HepG2 (cell line): ENCODE measurements around the gene VPS26B. TPM values are rescaled to one million over a fixed set of nuclear protein-coding genes. Genes with fewer than 3 reads are reported as not detected.

ENCODE experiments used
- ATAC-seq: fragments of 200-7000 bp; cut with Tn5 transposase; 3 replicates; pipeline ENCODE4 v1.9.1; 2020; ENCODE audit warnings: mild to moderate bottlenecking, moderate library complexity
- BruUV-seq: library from RNA; stranded (reverse); fragments of 400-500 nt; replicated peaks from 2 replicates; lab custom pipeline; 2021; lab: Mats Ljungman, UMichigan
- CTCF ChIA-PET: fragments of 300-600 bp; formaldehyde crosslinking; extraction: SDS; loops from one replicate; lab custom pipeline; 2021; ENCODE audit warnings: low total read pairs, inconsistent platforms, low intra/inter-chr PET ratio; lab: Yijun Ruan, JAX
- POLR2A ChIA-PET: fragments of 350-600 bp; sonication (Branson Sonifier 250); formaldehyde crosslinking; loops from one replicate; lab custom pipeline; 2020; ENCODE audit warnings: antibody characterized with exemption, inconsistent platforms; lab: Yijun Ruan, JAX
- DNase-seq: peaks from one replicate; pipeline ENCODE4 v3.0.0-alpha.2; 2015; ENCODE audit warnings: low spot score
- FAIRE-seq: peaks from 3 replicates; lab custom pipeline; 2011; peaks lifted over from hg19 to GRCh38; lab: Jason Lieb, UNC
- H2AFZ ChIP-seq: one replicate; pipeline ENCODE4 v1.6.1; 2011; ENCODE audit warnings: low read length, inconsistent platforms
- H3K27ac ChIP-seq: fragments of 300-600 bp; 3 replicates; pipeline ENCODE4 v1.8.0; 2011; ENCODE audit warnings: mixed run types, mild to moderate bottlenecking, mixed read lengths, low read length, inconsistent platforms; ENCODE audit not compliant: insufficient read depth; ENCODE audit errors: extremely low read length
- H3K27me3 ChIP-seq, 2 experiments: fragments of 200-600 bp in 1 of 2; 2 replicates in 1 of 2; 3 replicates in 1 of 2; pipeline versions ENCODE4 v1.6.0 to v1.8.0; 2011; ENCODE audit warnings: low read length in 2 of 2, mild to moderate bottlenecking in 2 of 2, moderate library complexity in 2 of 2, inconsistent platforms in 1 of 2; ENCODE audit not compliant: insufficient read depth in 2 of 2, control insufficient read depth in 1 of 2
- H3K36me3 ChIP-seq, 2 experiments: fragments of 200-600 bp in 1 of 2; replicated peaks in 1 of 2; 2 replicates in 1 of 2; 3 replicates in 1 of 2; pipeline versions ENCODE4 v1.5.1 to v1.8.0; 2011; ENCODE audit warnings: low read length in 2 of 2, inconsistent platforms in 1 of 2; ENCODE audit not compliant: insufficient read depth in 2 of 2, control insufficient read depth in 1 of 2
- H3K4me1 ChIP-seq: 2 replicates; pipeline ENCODE4 v1.5.1; 2012; ENCODE audit warnings: low read length, inconsistent platforms; ENCODE audit not compliant: insufficient read depth
- H3K4me2 ChIP-seq: 2 replicates; pipeline ENCODE4 v1.6.0; 2011; ENCODE audit warnings: low read depth, low read length, inconsistent platforms
- H3K4me3 ChIP-seq, 3 experiments: fragments of 200-600 bp in 1 of 3; sonication (generic), shearing (Covaris generic) in 1 of 3; replicated peaks in 1 of 3; 2 replicates each; pipeline ENCODE4 v1.5.1; 2011 to 2016; ENCODE audit warnings: low read length in 3 of 3, inconsistent platforms in 2 of 3, low read depth in 2 of 3, mild to moderate bottlenecking in 2 of 3, control low read depth in 1 of 3, mixed read lengths in 1 of 3; ENCODE audit not compliant: insufficient read depth in 1 of 3
- H3K79me2 ChIP-seq: one replicate; pipeline ENCODE4 v1.6.1; 2011; ENCODE audit warnings: low read length, inconsistent platforms; ENCODE audit not compliant: insufficient read depth
- H3K9ac ChIP-seq: 2 replicates; pipeline ENCODE4 v1.6.0; 2011; ENCODE audit warnings: mild to moderate bottlenecking, low read depth, low read length, inconsistent platforms; ENCODE audit not compliant: insufficient read depth
- H3K9me3 ChIP-seq: 2 replicates; pipeline ENCODE4 v1.5.1; 2012; ENCODE audit warnings: mild to moderate bottlenecking, low read length
- H4K20me1 ChIP-seq: 2 replicates; pipeline ENCODE4 v1.6.0; 2011; ENCODE audit warnings: inconsistent platforms, mild to moderate bottlenecking, low read length, moderate library complexity; ENCODE audit not compliant: insufficient read depth
- MTA3 ChIP-seq: sonication (generic); formaldehyde crosslinking; IDR thresholded peaks from 2 replicates; pipeline ENCODE4 v1.4.0; 2020; ENCODE audit warnings: missing genetic modification reagents
- NBN ChIP-seq: fragments of 450-650 bp; conservative IDR thresholded peaks from 2 replicates; pipeline ENCODE4 v1.6.1; 2017
- NFATC3 ChIP-seq: sonication (generic); formaldehyde crosslinking; IDR thresholded peaks from 2 replicates; pipeline ENCODE4 v1.5.1; 2020; ENCODE audit warnings: mild to moderate bottlenecking, missing genetic modification reagents
- SMAD1 ChIP-seq: sonication (generic); formaldehyde crosslinking; IDR thresholded peaks from 2 replicates; pipeline ENCODE4 v1.4.0; 2020; ENCODE audit warnings: missing genetic modification reagents, low read depth, mild to moderate bottlenecking, borderline replicate concordance
- SMAD3 ChIP-seq: sonication (generic); formaldehyde crosslinking; IDR thresholded peaks from 2 replicates; pipeline ENCODE4 v1.4.0; 2020; ENCODE audit warnings: missing genetic modification reagents
- SRF ChIP-seq: IDR thresholded peaks from 2 replicates; pipeline ENCODE4 v1.6.1; 2011; ENCODE audit warnings: mild to moderate bottlenecking, low read depth, low read length, moderate library complexity
- ZBTB10 ChIP-seq: sonication (generic); formaldehyde crosslinking; IDR thresholded peaks from 2 replicates; pipeline ENCODE4 v1.4.0; 2020; ENCODE audit warnings: missing genetic modification reagents, borderline replicate concordance
- ZNF318 ChIP-seq: sonication (generic); formaldehyde crosslinking; IDR thresholded peaks from 2 replicates; pipeline ENCODE4 v1.4.0; 2020; ENCODE audit warnings: mild to moderate bottlenecking, missing genetic modification reagents
- ZNF350 ChIP-seq: sonication (generic); formaldehyde crosslinking; IDR thresholded peaks from 2 replicates; pipeline ENCODE4 v1.4.0; 2020; ENCODE audit warnings: mild to moderate bottlenecking, low read depth, missing genetic modification reagents, borderline replicate concordance
- ZNF605 ChIP-seq: sonication (generic); formaldehyde crosslinking; IDR thresholded peaks from 2 replicates; pipeline ENCODE4 v1.8.0; 2022; ENCODE audit warnings: mild to moderate bottlenecking, missing genetic modification reagents
- WGBS: methylation state at CpG from one replicate; pipeline ENCODE4 v1.1.6; 2017; ENCODE audit warnings: low lambda C conversion rate; 5-methylcytosine and 5-hydroxymethylcytosine counted together
- in situ Hi-C: cut with HindIII; loops from 2 replicates; pipeline ENCODE4 v1.10.0; 2017; ENCODE audit warnings: low pct_unique_long_range_greater_than_20kb; ENCODE audit not compliant: extremely low pct_ligation_motif_present
- intact Hi-C: fragments of 100-400 bp; cut with micrococcal nuclease; formaldehyde crosslinking; loops from one replicate; pipeline ENCODE4 v1.10.0; 2022; ENCODE audit not compliant: unreplicated experiment
- polyA plus RNA-seq, 8 experiments: library from polyadenylated mRNA; depleted of rRNA in 3 of 8; stranded (reverse) in 7 of 8; unstranded in 1 of 8; fragments of >200 nt; fragmentation: Illumina TruSeq in 4 of 8; extraction: Trizol in 4 of 8; gene quantifications; 2 replicates each; pipeline versions ENCODE4 v1.2.1 to v1.2.3, GENCODE V29; 2011 to 2016; ENCODE audit warnings: low read depth in 4 of 8, missing spikeins in 1 of 8, mixed read lengths in 1 of 8; ENCODE audit not compliant: insufficient read depth in 1 of 8
- total RNA-seq, 5 experiments: library from RNA; depleted of rRNA; stranded (reverse); fragments of >200 nt; fragmentation: Illumina TruSeq; extraction: Trizol; gene quantifications; 2 replicates each; pipeline ENCODE4 v1.2.3, GENCODE V29; 2016; ENCODE audit warnings: low read depth in 1 of 5
- TF ChIP-seq, protein P1 (sequence below): sonication (generic); IDR thresholded peaks from 2 replicates; pipeline ENCODE4 v1.6.1; 2016; ENCODE audit warnings: low read depth, borderline replicate concordance

Gene VPS26B
- total and polyA plus RNA-seq, 2 of the 13 experiments (the other 11 are each of a cell fraction or from before 2014, with no cell fraction given) = 20.2 to 23.2 TPM

DNA sequence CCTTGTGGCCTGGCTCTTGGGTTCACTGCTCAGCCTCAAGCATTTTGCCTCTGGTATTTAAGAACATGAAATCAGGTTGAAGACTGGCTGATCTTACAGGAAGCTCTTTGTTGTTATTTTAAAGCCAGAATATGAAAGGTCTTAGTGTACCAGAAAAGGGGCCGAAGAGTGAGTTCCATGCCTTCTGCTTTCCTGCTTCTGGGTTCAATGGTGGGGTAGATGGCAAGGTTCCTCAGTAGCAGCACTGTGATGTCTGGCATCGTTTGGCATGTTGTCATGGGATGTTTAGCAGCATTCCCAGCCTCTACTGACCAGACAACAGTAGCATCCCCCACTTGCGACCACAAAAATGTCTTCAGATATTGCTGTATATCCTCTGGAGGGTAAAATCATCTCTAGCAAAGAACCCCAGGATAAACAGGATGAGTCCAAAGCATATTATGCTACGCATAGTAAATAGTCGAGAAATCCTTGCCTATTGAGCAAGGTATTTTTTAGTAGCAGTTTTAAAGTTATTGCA, 2.4 kb downstream of the VPS26B start (continued):
- no peak for TF ChIP-seq ZNF605
- TF ChIP-seq ZNF318 = no peak
- no peak for TF ChIP-seq SMAD3 (CRISPR knock-in tag)

DNA sequence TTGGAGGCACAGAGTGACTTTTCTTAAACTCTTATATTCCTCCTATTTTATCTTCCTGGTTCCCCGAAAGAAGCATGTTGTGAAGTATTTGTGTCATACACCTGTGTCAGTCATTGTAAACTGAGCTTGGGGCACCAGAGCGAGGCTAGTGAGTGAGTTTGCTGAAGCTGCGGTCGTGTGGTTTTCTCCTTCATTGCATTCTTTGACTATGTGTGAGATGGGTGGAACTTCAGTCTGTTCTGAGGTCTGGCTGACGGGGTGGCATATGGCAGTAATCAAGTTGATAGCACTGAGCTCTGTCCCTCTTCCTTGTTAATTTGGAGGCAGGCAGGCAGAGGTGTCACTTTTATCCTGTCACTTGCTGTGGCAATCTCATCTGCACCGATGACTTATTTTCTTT, 4.2 kb downstream of the VPS26B start:
- no peaks in the 10 kb centered on the region for H3K27me3 ChIP-seq
- H3K36me3 ChIP-seq = peaks cover 2 to 3% of the 10 kb centered on the region in 2 experiments; a peak in 2 of 5 replicates
- FAIRE-seq = no peak
- intact Hi-C loops (no loop called here), in situ Hi-C loops (no loop called here)
- no peak overlapping the region for H3K9ac ChIP-seq
- H4K20me1 ChIP-seq = no peaks in the 10 kb centered on the region
- H2AFZ ChIP-seq = no peak overlapping the region
- CTCF ChIA-PET = no interaction called here
- peaks cover 27% of the 10 kb centered on the region for H3K79me2 ChIP-seq
- no TSS peak for BruUV-seq
- POLR2A ChIA-PET = no interaction called here
- no peak overlapping the region for H3K4me2 ChIP-seq
- no peak for ATAC-seq
- no peaks in the 10 kb centered on the region for H3K9me3 ChIP-seq
- WGBS = 95% methylated on average over 6 of the region's 6 CpGs
- DNase-seq = no peak
- H3K4me3 ChIP-seq = no peak overlapping the region
- no peak overlapping the region for H3K27ac ChIP-seq
- peaks cover 34% of the 10 kb centered on the region for H3K4me1 ChIP-seq
- TF ChIP-seq MTA3 (CRISPR knock-in tag) (no peak), ZNF350 (no peak), NFATC3 (no peak), NBN (no peak), SMAD1 (CRISPR knock-in tag) (no peak), ZBTB10 (CRISPR knock-in tag) (no peak), SRF (no peak)
- TF ChIP-seq, protein P1, sequence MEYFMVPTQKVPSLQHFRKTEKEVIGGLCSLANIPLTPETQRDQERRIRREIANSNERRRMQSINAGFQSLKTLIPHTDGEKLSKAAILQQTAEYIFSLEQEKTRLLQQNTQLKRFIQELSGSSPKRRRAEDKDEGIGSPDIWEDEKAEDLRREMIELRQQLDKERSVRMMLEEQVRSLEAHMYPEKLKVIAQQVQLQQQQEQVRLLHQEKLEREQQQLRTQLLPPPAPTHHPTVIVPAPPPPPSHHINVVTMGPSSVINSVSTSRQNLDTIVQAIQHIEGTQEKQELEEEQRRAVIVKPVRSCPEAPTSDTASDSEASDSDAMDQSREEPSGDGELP = no peak
